SK-N-SH (cell line): ENCODE measurements around the gene TMEM144. TPM values are rescaled to one million over a fixed set of nuclear protein-coding genes. Genes with fewer than 3 reads are reported as not detected.
"Not testable (repeated sequence)": the region's sequence is repeated elsewhere in the genome, so short reads cannot be mapped to it uniquely, and the experiment has no call there.

Experiments
- CTCF ChIA-PET: fragments of 300-600, 350-600 bp; formaldehyde crosslinking; extraction: SDS; loops from one replicate; lab custom pipeline; 2021; lab: Yijun Ruan, JAX
- POLR2A ChIA-PET: fragments of 350-600 bp; sonication (Branson Sonifier 250); formaldehyde crosslinking; extraction: SDS; loops from one replicate; lab custom pipeline; 2020; ENCODE audit warnings: antibody characterized with exemption, inconsistent platforms; lab: Yijun Ruan, JAX
- DNase-seq: peaks from one replicate; pipeline ENCODE4 v3.0.0; 2012
- H2AFZ ChIP-seq: fragments of 200-600 bp; sonication (generic); 2 replicates; pipeline ENCODE4 v1.8.1; 2016; ENCODE audit warnings: antibody characterized with exemption, mild to moderate bottlenecking, low read depth
- H3F3A ChIP-seq: fragments of 200-600 bp; sonication (generic); replicated peaks from 2 replicates; pipeline ENCODE3; 2016; ENCODE audit warnings: antibody characterized with exemption, mild to moderate bottlenecking; ENCODE audit not compliant: insufficient read depth
- H3K27ac ChIP-seq, 2 experiments: fragments of 200-500 bp in 1 of 2; fragments of 200-600 bp in 1 of 2; sonication (Bioruptor generic) in 1 of 2; sonication (generic), shearing (Covaris generic) in 1 of 2; 2 replicates each; pipeline versions ENCODE4 v1.5.1 to v1.6.1; 2014 to 2016; ENCODE audit warnings: low read depth in 2 of 2, inconsistent platforms in 1 of 2, low read length in 1 of 2, mild to moderate bottlenecking in 1 of 2, mixed read lengths in 1 of 2
- H3K27me3 ChIP-seq: fragments of 200-600 bp; sonication (generic), shearing (Covaris generic); 2 replicates; pipeline ENCODE4 v1.6.1; 2016; ENCODE audit warnings: mixed run types; ENCODE audit not compliant: insufficient read depth
- H3K36me3 ChIP-seq, 2 experiments: fragments of 200-500 bp in 1 of 2; fragments of 200-600 bp in 1 of 2; sonication (Bioruptor generic) in 1 of 2; sonication (generic) in 1 of 2; replicated peaks in 1 of 2; 2 replicates each; pipeline versions ENCODE3 to v1.5.1; 2014 to 2016; ENCODE audit warnings: low read length in 1 of 2, mild to moderate bottlenecking in 1 of 2; ENCODE audit not compliant: insufficient read depth in 2 of 2, control insufficient read depth in 1 of 2
- H3K4me1 ChIP-seq, 2 experiments: fragments of 200-500 bp in 1 of 2; fragments of 200-600 bp in 1 of 2; sonication (Bioruptor generic) in 1 of 2; sonication (generic), shearing (Covaris generic) in 1 of 2; 2 replicates each; pipeline versions ENCODE4 v1.5.1 to v1.6.1; 2014 to 2016; ENCODE audit warnings: low read depth in 1 of 2, low read length in 1 of 2, mixed run types in 1 of 2; ENCODE audit not compliant: insufficient read depth in 2 of 2, control insufficient read depth in 1 of 2
- H3K4me2 ChIP-seq: fragments of 200-600 bp; sonication (generic), shearing (Covaris generic); 2 replicates; pipeline ENCODE4 v1.6.1; 2017; ENCODE audit warnings: mixed run types
- H3K4me3 ChIP-seq, 2 experiments: fragments of 200-500 bp in 1 of 2; fragments of 200-600 bp in 1 of 2; sonication (Bioruptor generic) in 1 of 2; sonication (generic), shearing (Covaris generic) in 1 of 2; 2 replicates each; pipeline versions ENCODE4 v1.5.1 to v1.8.1; 2014 to 2016; ENCODE audit warnings: low read depth in 2 of 2, inconsistent platforms in 1 of 2, low read length in 1 of 2, mild to moderate bottlenecking in 1 of 2, mixed read lengths in 1 of 2, moderate library complexity in 1 of 2
- H3K79me2 ChIP-seq: fragments of 200-600 bp; sonication (generic); 2 replicates; pipeline ENCODE4 v1.8.1; 2017; ENCODE audit warnings: mild to moderate bottlenecking; ENCODE audit not compliant: insufficient read depth
- H3K9ac ChIP-seq: fragments of 200-600 bp; sonication (generic); 2 replicates; pipeline ENCODE4 v1.6.1; 2017; ENCODE audit warnings: mixed run types
- H3K9me2 ChIP-seq: fragments of 200-600 bp; sonication (generic); 2 replicates; pipeline ENCODE4 v1.6.1; 2017; ENCODE audit warnings: mixed run types
- H3K9me3 ChIP-seq: fragments of 200-600 bp; sonication (generic); 2 replicates; pipeline ENCODE4 v1.6.1; 2017; ENCODE audit warnings: mixed run types, mild to moderate bottlenecking, moderate library complexity
- H4K20me1 ChIP-seq: fragments of 200-600 bp; sonication (generic); 2 replicates; pipeline ENCODE4 v1.6.1; 2017; ENCODE audit warnings: mild to moderate bottlenecking, mixed run types; ENCODE audit not compliant: insufficient read depth
- CHD2 ChIP-seq: fragments of 150-350 bp; IDR thresholded peaks from 2 replicates; pipeline ENCODE4 v1.6.1; 2018; ENCODE audit warnings: low read length; ENCODE audit not compliant: partially characterized antibody
- ELF1 ChIP-seq: IDR thresholded peaks from 2 replicates; pipeline ENCODE4 v1.4.0; 2012
- EZH2phosphoT487 ChIP-seq: fragments of 200-600 bp; sonication (generic); IDR thresholded peaks from 2 replicates; pipeline ENCODE4 v1.6.1; 2017; ENCODE audit warnings: low read depth, mixed run types, mild to moderate bottlenecking, antibody characterized with exemption, moderate library complexity, borderline replicate concordance
- FOSL2 ChIP-seq: IDR thresholded peaks from 2 replicates; pipeline ENCODE4 v1.4.0; 2012; ENCODE audit warnings: low read depth, mild to moderate bottlenecking, moderate library complexity, borderline replicate concordance
- FOXJ3 ChIP-seq: sonication (generic); formaldehyde crosslinking; IDR thresholded peaks from 2 replicates; pipeline ENCODE4 v1.5.1; 2020; ENCODE audit warnings: mild to moderate bottlenecking, missing genetic modification reagents
- FOXM1 ChIP-seq: IDR thresholded peaks from 2 replicates; pipeline ENCODE4 v1.4.0; 2012; ENCODE audit warnings: low read depth, mild to moderate bottlenecking
- JUND ChIP-seq: IDR thresholded peaks from 2 replicates; pipeline ENCODE4 v1.4.0; 2012
- RAD21 ChIP-seq: IDR thresholded peaks from 2 replicates; pipeline ENCODE4 v1.6.1; 2012; ENCODE audit warnings: mild to moderate bottlenecking, low read length
- RCOR1 ChIP-seq: fragments of 150-350 bp; IDR thresholded peaks from 2 replicates; pipeline ENCODE4 v1.6.1; 2017; ENCODE audit warnings: antibody characterized with exemption, low read length
- TAF1 ChIP-seq: IDR thresholded peaks from 2 replicates; pipeline ENCODE4 v1.6.1; 2012; ENCODE audit warnings: low read depth, mild to moderate bottlenecking, low read length, moderate library complexity, borderline replicate concordance
- TCF12 ChIP-seq: IDR thresholded peaks from 2 replicates; pipeline ENCODE4 v1.4.0; 2012
- TEAD4 ChIP-seq: IDR thresholded peaks from 2 replicates; pipeline ENCODE4 v1.4.0; 2012; ENCODE audit warnings: mild to moderate bottlenecking, borderline replicate concordance; ENCODE audit not compliant: insufficient read depth
- YY1 ChIP-seq: IDR thresholded peaks from 2 replicates; pipeline ENCODE4 v1.4.0; 2012; ENCODE audit warnings: low read depth, mild to moderate bottlenecking
- WGBS: methylation state at CpG from one replicate; pipeline ENCODE4 v1.1.6; 2017; ENCODE audit warnings: low lambda C conversion rate; 5-methylcytosine and 5-hydroxymethylcytosine counted together
- polyA plus RNA-seq, 3 experiments: library from polyadenylated mRNA; depleted of rRNA; stranded (reverse); fragments of >200 nt; gene quantifications; 2 replicates each; pipeline ENCODE4 v1.2.3, GENCODE V29; 2012
- TF ChIP-seq, protein P1 (sequence below): IDR thresholded peaks from 2 replicates; pipeline ENCODE4 v1.4.0; 2012; ENCODE audit warnings: low read depth, borderline replicate concordance
- TF ChIP-seq, protein P2 (sequence below): IDR thresholded peaks from 2 replicates; pipeline ENCODE4; 2012
- TF ChIP-seq, protein P3 (sequence below): IDR thresholded peaks from 2 replicates; pipeline ENCODE4 v1.6.1; 2012; ENCODE audit warnings: mild to moderate bottlenecking, low read depth, low read length, moderate library complexity
- TF ChIP-seq, protein P4 (sequence below): fragments of 150-350 bp; IDR thresholded peaks from 2 replicates; pipeline ENCODE4 v1.6.1; 2016; ENCODE audit warnings: mild to moderate bottlenecking, low read depth, low read length

The TMEM144 gene
- polyA plus RNA-seq, 1 of the 3 experiments (the other 2 are of a cell fraction), result not detected

DNA sequence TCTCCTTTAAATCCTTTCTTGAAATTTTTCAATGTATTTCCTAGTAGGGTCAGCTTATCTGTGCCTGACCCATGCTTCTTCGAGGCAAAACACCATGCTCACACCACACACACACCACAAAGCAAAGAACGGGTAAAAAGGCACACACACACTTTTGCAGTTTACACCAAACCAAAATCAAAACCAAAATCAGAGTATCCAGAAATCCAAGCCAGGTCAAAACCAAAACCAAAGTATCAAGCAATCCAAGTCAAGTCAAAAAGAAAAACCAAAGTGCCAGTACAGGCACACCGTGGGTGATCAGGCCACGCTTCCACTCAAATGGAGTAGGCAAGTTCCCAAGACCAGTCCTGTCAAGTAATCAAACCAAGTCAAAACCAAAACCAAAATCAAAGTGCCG is 17.6 kb downstream of the TMEM144 start:
- CTCF ChIA-PET, H3K4me2 ChIP-seq, H3F3A ChIP-seq, POLR2A ChIA-PET, H2AFZ ChIP-seq, H3K9me3 ChIP-seq, H3K9ac ChIP-seq, H3K27ac ChIP-seq, DNase-seq, H3K4me3 ChIP-seq, H3K9me2 ChIP-seq, H3K36me3 ChIP-seq, H3K27me3 ChIP-seq, H3K4me1 ChIP-seq, H3K79me2 ChIP-seq, H4K20me1 ChIP-seq: not testable (repeated sequence)
- WGBS, result 65% methylated on average over 5 of the region's 5 CpGs

DNA sequence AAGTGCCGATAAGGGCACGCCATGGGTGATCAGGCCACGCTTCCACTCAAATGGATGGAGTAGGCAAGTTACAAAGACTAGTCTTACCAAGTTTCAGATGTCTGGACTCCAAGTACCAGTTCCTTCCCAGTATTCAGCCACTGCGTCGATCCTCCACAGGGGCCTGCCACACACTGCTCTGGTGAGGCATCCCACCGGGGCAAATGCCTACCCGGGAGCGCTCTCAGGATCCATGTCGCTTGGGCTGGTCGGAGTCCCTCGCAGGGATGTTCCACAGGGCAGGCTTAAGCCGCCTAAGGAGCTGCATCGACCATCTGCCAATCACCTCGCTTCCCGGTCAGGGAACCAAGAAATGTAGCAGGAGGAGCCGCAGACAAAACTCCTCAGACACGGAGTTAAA is 18.1 kb downstream of the TMEM144 start:
- H3K9me2 ChIP-seq, H3K9ac ChIP-seq, H3K36me3 ChIP-seq, CTCF ChIA-PET, H3K4me3 ChIP-seq, DNase-seq, H3K4me1 ChIP-seq, H3K9me3 ChIP-seq, H3F3A ChIP-seq, H3K27me3 ChIP-seq, H3K4me2 ChIP-seq, POLR2A ChIA-PET, H4K20me1 ChIP-seq, H2AFZ ChIP-seq, H3K79me2 ChIP-seq, H3K27ac ChIP-seq: not testable (repeated sequence)
- WGBS, result 81% methylated on average over 16 of the region's 17 CpGs

DNA sequence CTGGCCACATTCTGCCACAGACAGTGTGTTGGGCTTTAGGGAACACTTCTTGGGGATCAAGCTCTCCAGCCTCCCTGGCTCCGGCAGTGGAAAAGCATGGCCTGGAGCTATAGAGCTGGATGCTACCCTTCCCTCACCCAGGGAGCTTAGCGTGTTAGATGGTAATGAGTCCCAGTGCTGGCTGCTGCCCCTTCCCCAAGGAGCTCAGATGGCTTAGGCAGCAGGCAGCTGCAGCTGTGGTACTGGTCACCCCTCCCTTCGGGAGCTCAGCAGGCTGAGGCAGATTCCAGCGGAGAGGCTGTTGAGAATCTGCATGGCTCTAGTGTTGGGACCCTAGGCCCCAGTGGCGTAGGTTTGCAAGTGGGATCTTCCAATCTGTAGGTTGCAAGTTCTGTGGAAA is 19.5 kb downstream of the TMEM144 start:
- Histone ChIP-seq H4K20me1 (no peaks in the 10 kb centered on the region), H3K27ac (no peak overlapping the region), H3K9me3 (no peaks in the 10 kb centered on the region), H3K36me3 (no peaks in the 10 kb centered on the region), H3K79me2 (no peaks in the 10 kb centered on the region), H3K4me1 (no peaks in the 10 kb centered on the region), H3K4me3 (no peak overlapping the region), H2AFZ (no peak overlapping the region), H3K4me2 (no peak overlapping the region), H3K9me2 (no peaks in the 10 kb centered on the region), H3F3A (no peaks in the 10 kb centered on the region), H3K27me3 (no peaks in the 10 kb centered on the region), H3K9ac (no peak overlapping the region)
- ChIA-PET CTCF (no interaction called here), POLR2A (no interaction called here)
- WGBS, result 90% methylated on average over 2 of the region's 5 CpGs
- no peak for DNase-seq
- no peak for TF ChIP-seq TCF12
- TF ChIP-seq EZH2phosphoT487, result no peak
- no peak for TF ChIP-seq FOSL2
- TF ChIP-seq, protein P1, sequence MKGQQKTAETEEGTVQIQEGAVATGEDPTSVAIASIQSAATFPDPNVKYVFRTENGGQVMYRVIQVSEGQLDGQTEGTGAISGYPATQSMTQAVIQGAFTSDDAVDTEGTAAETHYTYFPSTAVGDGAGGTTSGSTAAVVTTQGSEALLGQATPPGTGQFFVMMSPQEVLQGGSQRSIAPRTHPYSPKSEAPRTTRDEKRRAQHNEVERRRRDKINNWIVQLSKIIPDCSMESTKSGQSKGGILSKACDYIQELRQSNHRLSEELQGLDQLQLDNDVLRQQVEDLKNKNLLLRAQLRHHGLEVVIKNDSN, result no peak
- no peak for TF ChIP-seq FOXJ3 (CRISPR knock-in tag)
- no peak for TF ChIP-seq RAD21
- TF ChIP-seq, protein P2, sequence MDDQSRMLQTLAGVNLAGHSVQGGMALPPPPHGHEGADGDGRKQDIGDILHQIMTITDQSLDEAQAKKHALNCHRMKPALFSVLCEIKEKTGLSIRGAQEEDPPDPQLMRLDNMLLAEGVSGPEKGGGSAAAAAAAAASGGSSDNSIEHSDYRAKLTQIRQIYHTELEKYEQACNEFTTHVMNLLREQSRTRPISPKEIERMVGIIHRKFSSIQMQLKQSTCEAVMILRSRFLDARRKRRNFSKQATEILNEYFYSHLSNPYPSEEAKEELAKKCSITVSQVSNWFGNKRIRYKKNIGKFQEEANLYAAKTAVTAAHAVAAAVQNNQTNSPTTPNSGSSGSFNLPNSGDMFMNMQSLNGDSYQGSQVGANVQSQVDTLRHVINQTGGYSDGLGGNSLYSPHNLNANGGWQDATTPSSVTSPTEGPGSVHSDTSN, result no peak
- no peak for TF ChIP-seq TEAD4
- TF ChIP-seq FOXM1, result no peak
- no peak for TF ChIP-seq ELF1
- TF ChIP-seq CHD2, result no peak
- no peak for TF ChIP-seq RCOR1
- TF ChIP-seq, protein P3, sequence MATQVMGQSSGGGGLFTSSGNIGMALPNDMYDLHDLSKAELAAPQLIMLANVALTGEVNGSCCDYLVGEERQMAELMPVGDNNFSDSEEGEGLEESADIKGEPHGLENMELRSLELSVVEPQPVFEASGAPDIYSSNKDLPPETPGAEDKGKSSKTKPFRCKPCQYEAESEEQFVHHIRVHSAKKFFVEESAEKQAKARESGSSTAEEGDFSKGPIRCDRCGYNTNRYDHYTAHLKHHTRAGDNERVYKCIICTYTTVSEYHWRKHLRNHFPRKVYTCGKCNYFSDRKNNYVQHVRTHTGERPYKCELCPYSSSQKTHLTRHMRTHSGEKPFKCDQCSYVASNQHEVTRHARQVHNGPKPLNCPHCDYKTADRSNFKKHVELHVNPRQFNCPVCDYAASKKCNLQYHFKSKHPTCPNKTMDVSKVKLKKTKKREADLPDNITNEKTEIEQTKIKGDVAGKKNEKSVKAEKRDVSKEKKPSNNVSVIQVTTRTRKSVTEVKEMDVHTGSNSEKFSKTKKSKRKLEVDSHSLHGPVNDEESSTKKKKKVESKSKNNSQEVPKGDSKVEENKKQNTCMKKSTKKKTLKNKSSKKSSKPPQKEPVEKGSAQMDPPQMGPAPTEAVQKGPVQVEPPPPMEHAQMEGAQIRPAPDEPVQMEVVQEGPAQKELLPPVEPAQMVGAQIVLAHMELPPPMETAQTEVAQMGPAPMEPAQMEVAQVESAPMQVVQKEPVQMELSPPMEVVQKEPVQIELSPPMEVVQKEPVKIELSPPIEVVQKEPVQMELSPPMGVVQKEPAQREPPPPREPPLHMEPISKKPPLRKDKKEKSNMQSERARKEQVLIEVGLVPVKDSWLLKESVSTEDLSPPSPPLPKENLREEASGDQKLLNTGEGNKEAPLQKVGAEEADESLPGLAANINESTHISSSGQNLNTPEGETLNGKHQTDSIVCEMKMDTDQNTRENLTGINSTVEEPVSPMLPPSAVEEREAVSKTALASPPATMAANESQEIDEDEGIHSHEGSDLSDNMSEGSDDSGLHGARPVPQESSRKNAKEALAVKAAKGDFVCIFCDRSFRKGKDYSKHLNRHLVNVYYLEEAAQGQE, result no peak
- TF ChIP-seq YY1, result no peak
- TF ChIP-seq TAF1, result no peak
- TF ChIP-seq, protein P4, sequence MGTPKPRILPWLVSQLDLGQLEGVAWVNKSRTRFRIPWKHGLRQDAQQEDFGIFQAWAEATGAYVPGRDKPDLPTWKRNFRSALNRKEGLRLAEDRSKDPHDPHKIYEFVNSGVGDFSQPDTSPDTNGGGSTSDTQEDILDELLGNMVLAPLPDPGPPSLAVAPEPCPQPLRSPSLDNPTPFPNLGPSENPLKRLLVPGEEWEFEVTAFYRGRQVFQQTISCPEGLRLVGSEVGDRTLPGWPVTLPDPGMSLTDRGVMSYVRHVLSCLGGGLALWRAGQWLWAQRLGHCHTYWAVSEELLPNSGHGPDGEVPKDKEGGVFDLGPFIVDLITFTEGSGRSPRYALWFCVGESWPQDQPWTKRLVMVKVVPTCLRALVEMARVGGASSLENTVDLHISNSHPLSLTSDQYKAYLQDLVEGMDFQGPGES, result no peak
- no peak for TF ChIP-seq JUND
